ENCODE data around the gene TMEM176A.

DNA sequence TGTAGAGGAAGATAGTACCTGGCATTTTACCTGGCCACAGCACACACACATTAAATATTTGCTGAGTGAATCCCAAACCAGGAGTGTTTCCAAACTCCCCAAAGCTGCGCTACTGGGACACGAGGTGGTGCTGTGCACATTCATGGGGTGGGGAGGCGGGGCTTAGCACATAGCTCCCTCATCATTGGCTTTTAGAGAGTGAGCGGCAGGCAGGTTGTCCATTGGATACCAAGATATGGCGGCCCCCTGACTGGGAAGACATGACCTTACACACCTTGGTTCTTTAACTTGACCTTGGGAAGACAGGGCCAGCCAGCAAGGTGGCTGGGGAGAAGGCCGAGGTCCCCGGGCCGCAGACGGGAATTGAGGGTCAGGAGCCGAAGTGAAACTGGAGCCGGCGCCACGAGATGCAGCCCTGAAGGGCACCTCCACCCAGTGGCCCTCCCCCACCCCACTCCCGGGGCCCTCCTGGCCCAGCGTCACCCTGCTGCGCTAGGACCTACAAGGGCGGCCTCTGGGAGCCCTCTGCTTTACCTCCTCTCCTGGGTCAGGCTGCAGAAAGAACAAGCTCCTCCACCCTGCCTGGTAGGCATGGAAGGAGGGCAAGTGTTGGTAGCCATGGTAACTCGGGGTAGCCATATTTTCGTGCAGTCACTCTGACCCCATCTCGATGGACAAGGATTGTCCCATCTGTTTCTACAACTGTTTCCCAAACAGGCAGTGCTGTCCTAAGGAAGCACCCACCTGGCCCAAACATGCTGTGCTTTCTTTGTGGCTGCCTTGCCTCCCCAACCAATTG, 24.0 kb downstream of the TMEM176A start:
- no peak for TF ChIP-seq EZH2 (IDR thresholded peaks at IDR 0.05; ENCODE audit: insufficient read depth, poor library complexity, severe bottlenecking)
- no peak for TF ChIP-seq EZH2phosphoT487 (IDR thresholded peaks at IDR 0.05; ENCODE audit: insufficient read depth, low read depth)
